Gastroesophageal sphincter (tissue), 4 donors: ENCODE data around the gene PSD4. TPM values are rescaled to one million over a fixed set of nuclear protein-coding genes. Genes with fewer than 3 reads are reported as not detected.

Experiments used
- ATAC-seq: fragments of 150-250 bp; one replicate; pipeline ENCODE4 v1.9.1; 2016; ENCODE audit warnings: mild to moderate bottlenecking, moderate library complexity
- H3K27ac ChIP-seq, 4 donors: fragments of 200-600 bp; sonication (generic) in 3 of 4; 1 replicate in 3 of 4; 2 replicates in 1 of 4; pipeline ENCODE4 v1.5.1; 2016 to 2019
- H3K27me3 ChIP-seq: fragments of 200-600 bp; sonication (generic); one replicate; pipeline ENCODE4 v1.5.1; 2019
- H3K36me3 ChIP-seq, 2 donors: fragments of 200-600 bp; sonication (generic); one replicate each; pipeline ENCODE4 v1.5.1; 2019; ENCODE audit warnings: control low read depth in 1 of 2
- H3K4me1 ChIP-seq, 3 donors: fragments of 200-600 bp; sonication (generic); 1 replicate in 2 of 3; 2 replicates in 1 of 3; pipeline ENCODE4 v1.5.1; 2016 to 2019; ENCODE audit warnings: control low read depth in 2 of 3
- H3K4me3 ChIP-seq, 2 donors: fragments of 200-600 bp; sonication (generic); one replicate each; pipeline ENCODE4 v1.5.1; 2019; ENCODE audit warnings: mild to moderate bottlenecking in 1 of 2, moderate library complexity in 1 of 2
- H3K9me3 ChIP-seq, 3 donors: fragments of 200-600 bp; sonication (generic); one replicate each; pipeline ENCODE4 v1.5.1; 2017 to 2019; ENCODE audit warnings: control low read depth in 2 of 3
- EP300 ChIP-seq: sonication (generic); formaldehyde crosslinking; IDR thresholded peaks from one replicate; pipeline ENCODE4 v1.6.1; 2017; ENCODE audit warnings: antibody characterized with exemption, mild to moderate bottlenecking
- POLR2A ChIP-seq, 2 donors: fragments of 450-650 bp; IDR thresholded peaks; one replicate each; pipeline ENCODE4 v1.6.1; 2017; ENCODE audit warnings: antibody characterized with exemption in 2 of 2, mild to moderate bottlenecking in 2 of 2, moderate library complexity in 1 of 2
- POLR2AphosphoS5 ChIP-seq: sonication (generic); formaldehyde crosslinking; IDR thresholded peaks from one replicate; pipeline ENCODE4 v1.6.1; 2017; ENCODE audit warnings: antibody characterized with exemption
- WGBS, 2 donors: methylation state at CpG; one replicate each; pipeline ENCODE4 v1.1.5; 2018; ENCODE audit warnings: low coverage in 1 of 2; 5-methylcytosine and 5-hydroxymethylcytosine counted together
- total RNA-seq, 4 donors: library from RNA; depleted of rRNA; stranded (reverse); fragments of >200 nt; gene quantifications; one replicate each; pipeline ENCODE4 v1.1.0, GENCODE V29; 2016
- TF ChIP-seq, protein P1 (sequence below), 4 experiments: fragments of 200-600 bp in 2 of 4; fragments of 450-650 bp in 2 of 4; sonication (generic) in 1 of 4; IDR thresholded peaks; one replicate each; pipeline ENCODE4 v1.5.1; 2017 to 2019; ENCODE audit warnings: antibody characterized with exemption in 4 of 4, mild to moderate bottlenecking in 2 of 4, moderate library complexity in 2 of 4

Gene PSD4
- total RNA-seq, 4 donors from 2014 or later = 3.0 to 4.4 (median 3.6) TPM

DNA sequence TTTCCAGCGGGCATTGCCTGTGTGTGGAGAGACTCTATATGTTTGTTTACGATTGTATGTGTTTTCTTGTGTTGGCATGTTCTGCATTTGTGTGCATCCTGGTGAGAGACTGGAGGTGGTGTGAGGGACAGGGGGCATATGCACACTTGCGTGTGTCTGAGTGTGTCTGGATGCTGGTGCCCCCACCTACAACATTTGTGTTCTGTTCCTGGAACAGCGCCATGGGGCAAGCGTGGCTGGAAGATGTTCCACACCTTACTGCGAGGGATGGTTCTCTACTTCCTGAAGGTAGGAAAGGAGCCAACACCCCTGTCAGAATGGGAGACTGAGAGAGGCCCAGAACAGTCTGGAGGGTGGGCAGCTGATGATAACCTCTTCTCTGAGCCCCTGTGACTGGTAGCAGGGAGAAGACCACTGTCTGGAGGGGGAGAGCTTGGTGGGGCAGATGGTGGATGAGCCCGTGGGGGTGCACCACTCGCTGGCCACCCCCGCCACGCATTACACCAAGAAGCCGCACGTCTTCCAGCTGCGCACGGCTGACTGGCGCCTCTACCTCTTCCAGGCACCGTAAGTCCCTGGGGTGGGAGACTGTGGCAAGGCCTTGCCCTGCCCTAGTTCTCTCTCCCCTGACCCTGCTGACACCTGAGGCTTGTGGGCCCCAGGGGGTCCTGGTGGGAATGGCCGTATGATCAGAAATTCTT lies 23.7 kb downstream of the PSD4 start:
- 70 to 88% methylated on average over 4 to 5 of the region's 17 CpGs for WGBS, 2 donors
- TF ChIP-seq EP300 = no peak
- no peak for TF ChIP-seq POLR2A (IDR thresholded peaks at IDR 0.05)
- TF ChIP-seq POLR2AphosphoS5 = no peak
- TF ChIP-seq, protein P1, sequence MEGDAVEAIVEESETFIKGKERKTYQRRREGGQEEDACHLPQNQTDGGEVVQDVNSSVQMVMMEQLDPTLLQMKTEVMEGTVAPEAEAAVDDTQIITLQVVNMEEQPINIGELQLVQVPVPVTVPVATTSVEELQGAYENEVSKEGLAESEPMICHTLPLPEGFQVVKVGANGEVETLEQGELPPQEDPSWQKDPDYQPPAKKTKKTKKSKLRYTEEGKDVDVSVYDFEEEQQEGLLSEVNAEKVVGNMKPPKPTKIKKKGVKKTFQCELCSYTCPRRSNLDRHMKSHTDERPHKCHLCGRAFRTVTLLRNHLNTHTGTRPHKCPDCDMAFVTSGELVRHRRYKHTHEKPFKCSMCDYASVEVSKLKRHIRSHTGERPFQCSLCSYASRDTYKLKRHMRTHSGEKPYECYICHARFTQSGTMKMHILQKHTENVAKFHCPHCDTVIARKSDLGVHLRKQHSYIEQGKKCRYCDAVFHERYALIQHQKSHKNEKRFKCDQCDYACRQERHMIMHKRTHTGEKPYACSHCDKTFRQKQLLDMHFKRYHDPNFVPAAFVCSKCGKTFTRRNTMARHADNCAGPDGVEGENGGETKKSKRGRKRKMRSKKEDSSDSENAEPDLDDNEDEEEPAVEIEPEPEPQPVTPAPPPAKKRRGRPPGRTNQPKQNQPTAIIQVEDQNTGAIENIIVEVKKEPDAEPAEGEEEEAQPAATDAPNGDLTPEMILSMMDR (IDR thresholded peaks at IDR 0.05) = no peak
- Histone ChIP-seq H3K27ac (no peak overlapping the region), H3K4me1 (peaks cover 0 to 18% (median 5%) of the 10 kb centered on the region in 3 donors), H3K4me3 (no peak overlapping the region), H3K36me3 (no peaks in the 10 kb centered on the region), H3K9me3 (no peaks in the 10 kb centered on the region), H3K27me3 (no peaks in the 10 kb centered on the region)
- no peak for ATAC-seq

DNA sequence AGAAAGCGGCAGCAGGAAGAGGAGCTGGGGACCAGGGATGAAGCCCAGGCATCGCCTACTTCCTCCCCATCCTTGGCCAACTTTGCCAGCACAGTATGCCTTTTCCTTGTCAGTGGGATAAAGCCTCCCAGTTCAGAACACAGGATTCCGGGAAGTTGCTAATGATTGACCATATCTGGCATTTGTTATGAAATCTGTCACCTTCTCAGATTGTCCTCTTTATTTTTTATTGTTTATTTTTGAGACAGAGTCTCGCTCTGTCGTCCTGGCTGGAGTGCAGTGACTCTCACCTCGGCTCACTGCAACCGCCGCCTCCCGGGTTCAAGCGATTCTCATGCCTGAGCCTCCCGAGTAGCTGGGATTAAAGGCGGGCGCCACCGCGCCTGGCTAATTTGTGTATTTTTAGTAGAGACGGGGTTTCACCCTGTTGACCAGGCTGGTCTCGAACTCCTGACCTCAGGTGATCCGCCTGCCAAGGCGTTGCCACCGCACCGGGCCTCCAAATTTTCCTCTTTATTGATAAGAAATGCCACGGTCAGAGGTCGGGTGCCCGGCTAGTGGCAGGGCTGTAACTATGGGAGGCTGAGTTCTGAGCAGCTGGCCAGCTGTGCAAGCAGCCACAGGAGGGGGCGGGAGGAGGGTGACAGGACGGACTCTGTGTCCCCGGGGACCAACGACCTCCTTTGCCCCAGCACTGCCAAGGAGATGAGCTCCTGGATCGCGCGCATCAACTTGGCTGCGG lies 24.4 kb downstream of the PSD4 start:
- Histone ChIP-seq H3K9me3 (no peaks in the 10 kb centered on the region), H3K4me3 (peak overlapping the region; percentile 48 to 66), H3K27ac (peak overlapping the region in 3 of 4 donors; percentile 68 to 85 (median 74)), H3K4me1 (peaks cover 0 to 18% (median 5%) of the 10 kb centered on the region in 3 donors), H3K27me3 (no peaks in the 10 kb centered on the region), H3K36me3 (no peaks in the 10 kb centered on the region)
- WGBS, 2 donors = 96 to 100% methylated on average over 3 to 6 of the region's 32 CpGs
- no peak for ATAC-seq
- TF ChIP-seq, protein P1 (IDR thresholded peaks at IDR 0.05) = no peak
- no peak for TF ChIP-seq EP300
- no peak for TF ChIP-seq POLR2A (IDR thresholded peaks at IDR 0.05)
- no peak for TF ChIP-seq POLR2AphosphoS5

DNA sequence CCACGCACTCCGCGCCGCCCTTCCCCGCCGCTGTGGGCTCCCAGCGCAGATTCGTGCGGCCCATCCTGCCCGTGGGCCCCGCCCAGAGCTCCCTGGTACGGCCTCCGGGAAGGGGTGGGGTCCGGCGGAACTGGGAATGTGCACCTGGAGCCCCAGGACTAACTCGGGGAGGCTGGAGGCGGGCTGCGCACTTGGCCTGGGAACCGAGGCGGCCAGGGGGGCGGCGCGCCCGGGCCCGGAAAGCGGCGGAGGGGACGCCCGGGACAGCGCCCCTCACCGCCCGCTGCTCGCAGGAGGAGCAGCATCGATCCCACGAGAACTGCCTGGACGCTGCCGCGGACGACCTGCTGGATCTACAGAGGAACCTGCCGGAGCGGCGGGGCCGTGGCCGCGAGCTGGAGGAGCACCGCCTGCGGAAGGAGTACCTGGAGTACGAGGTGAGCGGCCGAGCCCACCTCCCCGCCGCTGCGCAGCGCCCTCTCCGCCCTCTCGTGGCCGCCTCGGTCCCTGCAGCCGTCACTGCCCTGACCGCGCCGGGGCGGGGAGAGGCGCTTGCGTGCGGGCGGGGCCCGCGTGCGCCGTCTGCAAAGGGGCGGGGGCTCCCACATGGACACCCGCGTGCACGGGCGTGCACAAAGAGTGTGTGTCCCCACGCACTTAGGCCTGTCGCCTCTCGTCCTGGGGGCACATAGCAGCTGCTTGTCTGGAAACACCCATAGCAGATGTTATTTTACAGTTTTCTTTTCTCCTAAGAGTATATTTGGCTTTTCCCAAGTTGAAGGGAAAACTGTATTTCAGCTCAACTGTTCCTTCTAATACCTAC lies 25.2 kb downstream of the PSD4 start:
- H3K4me1 ChIP-seq = peaks cover 0 to 20% (median 5%) of the 10 kb centered on the region in 3 donors
- H3K4me3 ChIP-seq = peak overlapping the region; percentile 48 to 66
- no peaks in the 10 kb centered on the region for H3K36me3 ChIP-seq
- peak overlapping the region in 3 of 4 donors; percentile 68 to 85 (median 74) for H3K27ac ChIP-seq
- no peaks in the 10 kb centered on the region for H3K9me3 ChIP-seq
- peak; percentile 90 for ATAC-seq
- WGBS, 2 donors = 0% methylated on average over 1 of the region's 79 CpGs
- no peaks in the 10 kb centered on the region for H3K27me3 ChIP-seq
- TF ChIP-seq, protein P1 (IDR thresholded peaks at IDR 0.05) = peak; percentile 85 to 97 (median 92)
- TF ChIP-seq EP300 (no peak), POLR2AphosphoS5 (peak; percentile 60), POLR2A (IDR thresholded peaks at IDR 0.05) (peak in 1 of 2 donors; percentile 46)

DNA sequence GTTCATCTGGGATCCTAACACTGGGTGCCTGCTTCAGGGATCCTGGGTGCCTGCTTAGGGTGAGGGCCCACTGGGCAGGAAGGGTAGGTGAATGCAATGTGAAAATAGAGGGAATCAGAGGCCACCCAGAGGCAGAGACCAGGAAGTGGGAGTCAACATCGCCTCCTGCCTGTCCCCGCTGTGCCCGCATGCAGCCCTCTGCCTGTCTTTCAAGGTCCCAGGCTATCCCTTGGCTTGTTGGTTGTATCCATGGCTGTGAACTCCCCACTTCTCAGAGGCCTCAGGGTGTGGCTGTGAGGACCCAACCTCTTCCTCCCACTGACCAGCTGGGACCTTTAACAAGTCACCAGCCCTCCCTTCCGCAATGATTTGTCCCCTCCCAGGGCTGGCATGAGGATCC lies 26.5 kb downstream of the PSD4 start:
- no peaks in the 10 kb centered on the region for H3K27me3 ChIP-seq
- H3K36me3 ChIP-seq = no peaks in the 10 kb centered on the region
- no peak for ATAC-seq
- no peak overlapping the region for H3K27ac ChIP-seq
- TF ChIP-seq EP300 (no peak), POLR2A (IDR thresholded peaks at IDR 0.05) (no peak), POLR2AphosphoS5 (no peak)
- TF ChIP-seq, protein P1 (IDR thresholded peaks at IDR 0.05) = no peak
- H3K9me3 ChIP-seq = no peaks in the 10 kb centered on the region
- H3K4me1 ChIP-seq = peaks cover 0 to 22% (median 5%) of the 10 kb centered on the region in 3 donors
- H3K4me3 ChIP-seq = no peak overlapping the region
- WGBS, 2 donors = 91% methylated on average over 4 of the region's 4 CpGs; no CpG with 5 or more reads in 1 of the 2 donors
